HepG2 (cell line): Measurements from ENCODE around the gene SPTBN2.

Experiments used
- EEA1 ChIP-seq: sonication (generic); formaldehyde crosslinking; IDR thresholded peaks from 2 replicates; pipeline ENCODE4 v1.5.1; 2020; ENCODE audit warnings: mild to moderate bottlenecking, missing genetic modification reagents, borderline replicate concordance
- EZH2 ChIP-seq: conservative IDR thresholded peaks from 2 replicates; pipeline ENCODE4 v1.6.1; 2012; ENCODE audit warnings: mild to moderate bottlenecking, low read depth, low read length, moderate library complexity
- JUN ChIP-seq: sonication (generic); formaldehyde crosslinking; IDR thresholded peaks from 2 replicates; pipeline ENCODE4 v1.4.0; 2020; ENCODE audit warnings: mild to moderate bottlenecking, missing genetic modification reagents
- KLF9 ChIP-seq: IDR thresholded peaks from 2 replicates; pipeline ENCODE4 v1.6.1; 2016; ENCODE audit warnings: low read depth
- SMC3 ChIP-seq: IDR thresholded peaks from 2 replicates; pipeline ENCODE4 v1.6.1; 2011; ENCODE audit warnings: low read length, improper control_type of control experiment
- ZNF747 ChIP-seq: sonication (generic); formaldehyde crosslinking; IDR thresholded peaks from 2 replicates; pipeline ENCODE4 v1.8.1; 2023; ENCODE audit warnings: missing genetic modification reagents, mild to moderate bottlenecking, borderline replicate concordance
- TF ChIP-seq, protein P1 (sequence below): sonication (generic); formaldehyde crosslinking; IDR thresholded peaks from 2 replicates; pipeline ENCODE4 v1.5.0; 2020; ENCODE audit warnings: mild to moderate bottlenecking, missing genetic modification reagents, borderline replicate concordance
- TF ChIP-seq, protein P2 (sequence below): sonication (generic); formaldehyde crosslinking; IDR thresholded peaks from 2 replicates; pipeline ENCODE4 v1.5.0; 2020; ENCODE audit warnings: mild to moderate bottlenecking, missing genetic modification reagents, moderate library complexity

DNA sequence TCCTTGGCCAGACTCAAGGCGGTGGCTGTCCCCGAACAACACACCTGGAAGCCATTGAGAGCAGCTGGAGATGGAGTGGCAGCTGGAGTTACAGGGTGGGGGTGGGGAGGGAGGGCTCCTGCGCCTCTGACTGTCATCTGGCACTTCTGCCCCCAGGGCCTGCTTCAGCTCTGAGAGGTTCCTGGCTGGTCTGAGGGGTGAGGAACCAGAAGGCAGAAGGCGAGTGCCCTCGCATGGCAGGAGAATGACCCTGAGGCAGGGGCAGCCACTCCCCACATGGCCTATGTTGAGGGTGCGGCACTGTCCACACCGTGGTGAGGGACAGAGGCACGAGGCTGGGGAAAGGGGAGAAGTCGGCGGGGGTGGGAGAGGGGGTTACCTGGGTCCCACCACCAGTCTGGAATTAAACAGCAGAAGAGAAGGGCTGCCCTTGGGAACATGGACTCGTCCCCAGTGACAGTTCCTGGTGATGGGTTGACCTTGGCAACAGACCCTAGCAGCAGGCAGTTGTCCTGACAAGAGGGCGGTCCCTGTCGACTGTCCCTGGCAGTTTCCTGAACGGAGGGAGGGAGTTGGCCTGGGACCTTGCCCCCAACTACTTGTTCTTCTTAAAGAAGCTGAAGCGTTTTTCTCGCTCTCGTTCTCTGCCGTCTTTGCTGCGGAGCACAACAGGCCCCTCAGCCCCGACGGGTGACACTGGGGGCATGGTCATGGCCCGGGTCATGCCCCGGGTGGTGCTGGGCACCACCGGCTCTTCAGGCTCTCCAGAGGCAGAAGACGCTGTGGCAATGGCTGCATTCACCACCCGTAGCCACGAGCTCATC is 43.5 kb downstream of the SPTBN2 start:
- TF ChIP-seq JUN: no peak
- no peak for TF ChIP-seq SMC3
- no peak for TF ChIP-seq EEA1
- no peak for TF ChIP-seq EZH2
- no peak for TF ChIP-seq KLF9 (CRISPR knock-in tag)
- no peak for TF ChIP-seq ZNF747 (CRISPR knock-in tag)
- TF ChIP-seq, protein P1, sequence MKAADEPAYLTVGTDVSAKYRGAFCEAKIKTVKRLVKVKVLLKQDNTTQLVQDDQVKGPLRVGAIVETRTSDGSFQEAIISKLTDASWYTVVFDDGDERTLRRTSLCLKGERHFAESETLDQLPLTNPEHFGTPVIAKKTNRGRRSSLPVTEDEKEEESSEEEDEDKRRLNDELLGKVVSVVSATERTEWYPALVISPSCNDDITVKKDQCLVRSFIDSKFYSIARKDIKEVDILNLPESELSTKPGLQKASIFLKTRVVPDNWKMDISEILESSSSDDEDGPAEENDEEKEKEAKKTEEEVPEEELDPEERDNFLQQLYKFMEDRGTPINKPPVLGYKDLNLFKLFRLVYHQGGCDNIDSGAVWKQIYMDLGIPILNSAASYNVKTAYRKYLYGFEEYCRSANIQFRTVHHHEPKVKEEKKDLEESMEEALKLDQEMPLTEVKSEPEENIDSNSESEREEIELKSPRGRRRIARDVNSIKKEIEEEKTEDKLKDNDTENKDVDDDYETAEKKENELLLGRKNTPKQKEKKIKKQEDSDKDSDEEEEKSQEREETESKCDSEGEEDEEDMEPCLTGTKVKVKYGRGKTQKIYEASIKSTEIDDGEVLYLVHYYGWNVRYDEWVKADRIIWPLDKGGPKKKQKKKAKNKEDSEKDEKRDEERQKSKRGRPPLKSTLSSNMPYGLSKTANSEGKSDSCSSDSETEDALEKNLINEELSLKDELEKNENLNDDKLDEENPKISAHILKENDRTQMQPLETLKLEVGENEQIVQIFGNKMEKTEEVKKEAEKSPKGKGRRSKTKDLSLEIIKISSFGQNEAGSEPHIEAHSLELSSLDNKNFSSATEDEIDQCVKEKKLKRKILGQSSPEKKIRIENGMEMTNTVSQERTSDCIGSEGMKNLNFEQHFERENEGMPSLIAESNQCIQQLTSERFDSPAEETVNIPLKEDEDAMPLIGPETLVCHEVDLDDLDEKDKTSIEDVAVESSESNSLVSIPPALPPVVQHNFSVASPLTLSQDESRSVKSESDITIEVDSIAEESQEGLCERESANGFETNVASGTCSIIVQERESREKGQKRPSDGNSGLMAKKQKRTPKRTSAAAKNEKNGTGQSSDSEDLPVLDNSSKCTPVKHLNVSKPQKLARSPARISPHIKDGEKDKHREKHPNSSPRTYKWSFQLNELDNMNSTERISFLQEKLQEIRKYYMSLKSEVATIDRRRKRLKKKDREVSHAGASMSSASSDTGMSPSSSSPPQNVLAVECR (CRISPR knock-in tag): no peak
- TF ChIP-seq, protein P2, sequence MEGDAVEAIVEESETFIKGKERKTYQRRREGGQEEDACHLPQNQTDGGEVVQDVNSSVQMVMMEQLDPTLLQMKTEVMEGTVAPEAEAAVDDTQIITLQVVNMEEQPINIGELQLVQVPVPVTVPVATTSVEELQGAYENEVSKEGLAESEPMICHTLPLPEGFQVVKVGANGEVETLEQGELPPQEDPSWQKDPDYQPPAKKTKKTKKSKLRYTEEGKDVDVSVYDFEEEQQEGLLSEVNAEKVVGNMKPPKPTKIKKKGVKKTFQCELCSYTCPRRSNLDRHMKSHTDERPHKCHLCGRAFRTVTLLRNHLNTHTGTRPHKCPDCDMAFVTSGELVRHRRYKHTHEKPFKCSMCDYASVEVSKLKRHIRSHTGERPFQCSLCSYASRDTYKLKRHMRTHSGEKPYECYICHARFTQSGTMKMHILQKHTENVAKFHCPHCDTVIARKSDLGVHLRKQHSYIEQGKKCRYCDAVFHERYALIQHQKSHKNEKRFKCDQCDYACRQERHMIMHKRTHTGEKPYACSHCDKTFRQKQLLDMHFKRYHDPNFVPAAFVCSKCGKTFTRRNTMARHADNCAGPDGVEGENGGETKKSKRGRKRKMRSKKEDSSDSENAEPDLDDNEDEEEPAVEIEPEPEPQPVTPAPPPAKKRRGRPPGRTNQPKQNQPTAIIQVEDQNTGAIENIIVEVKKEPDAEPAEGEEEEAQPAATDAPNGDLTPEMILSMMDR (CRISPR knock-in tag): no peak
